A549 (cell line): ENCODE data around the gene NFAM1. TPM values are rescaled to one million over a fixed set of nuclear protein-coding genes. Genes with fewer than 3 reads are reported as not detected.

Experiments used
- ATAC-seq, 2 experiments: fragments of 200-7000 bp in 1 of 2; fragments of >200 bp in 1 of 2; cut with Nextera tagmentation in 1 of 2; cut with Tn5 transposase in 1 of 2; 3 replicates each; pipeline versions ENCODE4 v1.8.0 to v1.9.1; 2018 to 2020; ENCODE audit warnings: mild to moderate bottlenecking in 1 of 2, moderate library complexity in 1 of 2
- CTCF ChIA-PET: fragments of 300-600 bp; sonication (Branson Sonifier 250); formaldehyde crosslinking; extraction: SDS; loops from one replicate; lab custom pipeline; 2021; ENCODE audit warnings: antibody characterized with exemption, inconsistent platforms; lab: Yijun Ruan, JAX
- POLR2A ChIA-PET: fragments of 350-600 bp; formaldehyde crosslinking; extraction: SDS; loops from one replicate; lab custom pipeline; 2021; ENCODE audit warnings: antibody characterized with exemption, inconsistent platforms; lab: Yijun Ruan, JAX
- DNase-seq, 2 experiments: peaks; one replicate each; pipeline versions ENCODE4 v3.0.0 to v3.0.0-alpha.2; 2011 to 2016; ENCODE audit warnings: low read depth in 1 of 2, low spot score in 1 of 2
- FAIRE-seq: peaks from 2 replicates; lab custom pipeline; 2011; peaks lifted over from hg19 to GRCh38; lab: Jason Lieb, UNC
- H3K27ac ChIP-seq, 2 experiments: fragments of >200 bp; sonication (Bioruptor Twin); formaldehyde crosslinking; 3 replicates each; pipeline ENCODE4 v1.5.1; 2016 to 2017
- H3K4me1 ChIP-seq: fragments of >200 bp; sonication (Bioruptor Twin); formaldehyde crosslinking; 3 replicates; pipeline ENCODE4 v1.6.1; 2016
- H3K4me2 ChIP-seq: fragments of >200 bp; sonication (Bioruptor Twin); formaldehyde crosslinking; 3 replicates; pipeline ENCODE4 v1.6.1; 2016
- H3K4me3 ChIP-seq: fragments of >200 bp; sonication (Bioruptor Twin); formaldehyde crosslinking; 3 replicates; pipeline ENCODE4 v1.5.1; 2016
- H3K9me3 ChIP-seq: fragments of >200 bp; sonication (Bioruptor Twin); formaldehyde crosslinking; 3 replicates; pipeline ENCODE4 v1.6.1; 2016
- BHLHE40 ChIP-seq: IDR thresholded peaks from 2 replicates; pipeline ENCODE4 v1.6.1; 2012; ENCODE audit warnings: low read depth, low read length, inconsistent platforms
- CHD4 ChIP-seq: fragments of 200-600 bp; sonication (generic); IDR thresholded peaks from 2 replicates; pipeline ENCODE4 v1.6.1; 2016; ENCODE audit warnings: antibody characterized with exemption, mild to moderate bottlenecking, borderline replicate concordance
- MAFK ChIP-seq: fragments of 450-650 bp; IDR thresholded peaks from 2 replicates; pipeline ENCODE4 v1.6.1; 2014; ENCODE audit not compliant: partially characterized antibody
- MAZ ChIP-seq: fragments of 150-350 bp; IDR thresholded peaks from 2 replicates; pipeline ENCODE4 v1.6.1; 2014; ENCODE audit warnings: antibody characterized with exemption, low read depth, low read length, borderline replicate concordance
- NPAS2 ChIP-seq: fragments of 250-450 bp; sonication (Bioruptor Pico); IDR thresholded peaks from 2 replicates; pipeline ENCODE4 v1.8.0; 2022; ENCODE audit warnings: mild to moderate bottlenecking, moderate library complexity, borderline replicate concordance
- WGBS: methylation state at CpG from one replicate; pipeline ENCODE4 v1.1.6; 2017; ENCODE audit errors: missing lambda C conversion rate; 5-methylcytosine and 5-hydroxymethylcytosine counted together
- polyA plus RNA-seq, 4 experiments: library from polyadenylated mRNA; depleted of rRNA in 3 of 4; stranded (reverse); fragments of >200 nt; fragmentation: RNase III in 1 of 4; extraction: RNeasy Plus Mini Kit Qiagen cat#74134 plus additional on column Dnase treatment in 1 of 4; gene quantifications; 2 replicates in 3 of 4; 3 replicates in 1 of 4; pipeline ENCODE4 v1.2.3, GENCODE V29; 2011 to 2017

The NFAM1 gene
- polyA plus RNA-seq, 2 of the 4 experiments (the other 2 are of a cell fraction) = not detected

GRCh38 chr22:42332089-42332488 is 100.1 kb downstream of the NFAM1 start:
- H3K4me2 ChIP-seq = no peak overlapping the region
- H3K4me3 ChIP-seq = no peak overlapping the region
- CTCF ChIA-PET = no interaction called here
- ATAC-seq = no peak
- TF ChIP-seq MAFK (no peak), MAZ (no peak), CHD4 (no peak), NPAS2 (no peak)
- TF ChIP-seq, all 56 proteins: peak for 0
- POLR2A ChIA-PET = no interaction called here
- no peak overlapping the region for H3K27ac ChIP-seq
- WGBS = 88% methylated on average over 5 of the region's 7 CpGs
- FAIRE-seq = no peak
- H3K4me1 ChIP-seq = no peaks in the 10 kb centered on the region
- no peaks in the 10 kb centered on the region for H3K9me3 ChIP-seq
- no peak for DNase-seq

- Histone ChIP-seq H3K9me3 (no peaks in the 10 kb centered on the region), H3K4me3 (no peak overlapping the region), H3K4me2 (no peak overlapping the region), H3K27ac (no peak overlapping the region), H3K4me1 (no peaks in the 10 kb centered on the region)
- FAIRE-seq (no peak), ATAC-seq (no peak), DNase-seq (no peak)
- no peak for TF ChIP-seq BHLHE40
- POLR2A ChIA-PET = no interaction called here
- CTCF ChIA-PET = interaction anchor here (0.9 kb wide), 1 partner anchor 163 kb away, joined by 3 read pairs; no protein-coding TSS in a partner anchor
- 93% methylated on average over 13 of the region's 22 CpGs for WGBS
Observed at GRCh38 chr22:42331014-42331413, 101.2 kb downstream of the NFAM1 start.

Other genes starting within 250 kb of the NFAM1 start
- gene TCF20, start 161.8 kb downstream of the NFAM1 start, polyA plus RNA-seq (2011; rRNA removed) = 16.5 and 17.1 TPM in 2 replicates
- 11.6 to 12.5 TPM (median 11.9 TPM) in 3 replicates for gene TCF20, start 161.8 kb downstream of the NFAM1 start, polyA plus RNA-seq (2017; fragmentation: RNase III; extraction: RNeasy Plus Mini Kit Qiagen cat#74134 plus additional on column Dnase treatment)
- gene RRP7A, start 87.4 kb upstream of the NFAM1 start, polyA plus RNA-seq (2011; rRNA removed) = 26.5 and 31.2 TPM in 2 replicates
- 36.3 to 42.0 TPM (median 37.1 TPM) in 3 replicates for gene RRP7A, start 87.4 kb upstream of the NFAM1 start, polyA plus RNA-seq (2017; fragmentation: RNase III; extraction: RNeasy Plus Mini Kit Qiagen cat#74134 plus additional on column Dnase treatment)
- 0.14 and 0.20 TPM in 2 replicates for gene SERHL2, start 121.6 kb upstream of the NFAM1 start, polyA plus RNA-seq (2011; rRNA removed)
- gene SERHL2, start 121.6 kb upstream of the NFAM1 start, polyA plus RNA-seq (2017; fragmentation: RNase III; extraction: RNeasy Plus Mini Kit Qiagen cat#74134 plus additional on column Dnase treatment) = 0.21 to 0.42 TPM (median 0.38 TPM) in 3 replicates
- 31.8 and 42.0 TPM in 2 replicates for gene POLDIP3, start 182.5 kb upstream of the NFAM1 start, polyA plus RNA-seq (2011; rRNA removed)
- 29.8 to 31.5 TPM (median 31.0 TPM) in 3 replicates for gene POLDIP3, start 182.5 kb upstream of the NFAM1 start, polyA plus RNA-seq (2017; fragmentation: RNase III; extraction: RNeasy Plus Mini Kit Qiagen cat#74134 plus additional on column Dnase treatment)
- not detected in 2 replicates for gene ATP5MGL, start 208.2 kb upstream of the NFAM1 start, polyA plus RNA-seq (2011; rRNA removed)
- gene ATP5MGL, start 208.2 kb upstream of the NFAM1 start, polyA plus RNA-seq (2017; fragmentation: RNase III; extraction: RNeasy Plus Mini Kit Qiagen cat#74134 plus additional on column Dnase treatment) = not detected in 3 replicates
- gene CYB5R3, start 217.0 kb upstream of the NFAM1 start, polyA plus RNA-seq (2011; rRNA removed) = 30.8 and 39.4 TPM in 2 replicates
- 47.6 to 54.0 TPM (median 51.8 TPM) in 3 replicates for gene CYB5R3, start 217.0 kb upstream of the NFAM1 start, polyA plus RNA-seq (2017; fragmentation: RNase III; extraction: RNeasy Plus Mini Kit Qiagen cat#74134 plus additional on column Dnase treatment)